Vagina (tissue), 2 donors: ENCODE results near the gene C20orf144. TPM values are rescaled to one million over a fixed set of nuclear protein-coding genes. Genes with fewer than 3 reads are reported as not detected.

ENCODE experiments used
- DNase-seq, 2 donors: peaks; one replicate each; pipeline ENCODE4 v3.0.0-alpha.2; 2017; ENCODE audit errors: extremely low spot score in 2 of 2
- H3K27ac ChIP-seq: fragments of 200-600 bp; sonication (generic); one replicate; pipeline ENCODE4 v1.5.1; 2019
- H3K27me3 ChIP-seq: fragments of 200-600 bp; sonication (generic); one replicate; pipeline ENCODE4 v1.5.1; 2019
- H3K36me3 ChIP-seq, 2 donors: fragments of 200-600 bp; sonication (generic); one replicate each; pipeline ENCODE4 v1.5.1; 2017 to 2019
- H3K4me1 ChIP-seq: fragments of 200-600 bp; sonication (generic); one replicate; pipeline ENCODE4 v1.5.1; 2019
- H3K4me3 ChIP-seq, 2 donors: fragments of 200-600 bp; sonication (generic); 1 replicate in 1 of 2; 2 replicates in 1 of 2; pipeline ENCODE4 v1.5.1; 2016 to 2019
- H3K9me3 ChIP-seq: fragments of 200-600 bp; sonication (generic); one replicate; pipeline ENCODE4 v1.5.1; 2019
- POLR2A ChIP-seq, 2 donors: fragments of 450-650 bp; IDR thresholded peaks; one replicate each; pipeline ENCODE4 v1.6.1; 2017; ENCODE audit warnings: antibody characterized with exemption in 2 of 2, mild to moderate bottlenecking in 2 of 2, moderate library complexity in 2 of 2
- POLR2AphosphoS5 ChIP-seq, 2 donors: sonication (generic); formaldehyde crosslinking; IDR thresholded peaks; one replicate each; pipeline ENCODE4 v1.9.0; 2017; ENCODE audit warnings: antibody characterized with exemption in 2 of 2, mild to moderate bottlenecking in 2 of 2, low read depth in 1 of 2; ENCODE audit not compliant: insufficient read depth in 1 of 2
- intact Hi-C: fragments of 100-400 bp; cut with DNase I; formaldehyde crosslinking; loops from one replicate; pipeline ENCODE4 v1.15.1; 2023
- total RNA-seq: library from RNA; depleted of rRNA; stranded (reverse); fragments of >200 nt; gene quantifications from one replicate; pipeline ENCODE4 v1.2.3, GENCODE V29; 2016
- TF ChIP-seq, protein P1 (sequence below), 3 experiments: fragments of 450-650 bp in 2 of 3; fragments of 200-600 bp in 1 of 3; sonication (generic) in 1 of 3; IDR thresholded peaks; one replicate each; pipeline ENCODE4 v1.5.1; 2017 to 2019; ENCODE audit warnings: antibody characterized with exemption in 3 of 3, mild to moderate bottlenecking in 2 of 3, moderate library complexity in 2 of 3

Gene C20orf144
- total RNA-seq, 1 donor from 2014 or later, result not detected

DNA sequence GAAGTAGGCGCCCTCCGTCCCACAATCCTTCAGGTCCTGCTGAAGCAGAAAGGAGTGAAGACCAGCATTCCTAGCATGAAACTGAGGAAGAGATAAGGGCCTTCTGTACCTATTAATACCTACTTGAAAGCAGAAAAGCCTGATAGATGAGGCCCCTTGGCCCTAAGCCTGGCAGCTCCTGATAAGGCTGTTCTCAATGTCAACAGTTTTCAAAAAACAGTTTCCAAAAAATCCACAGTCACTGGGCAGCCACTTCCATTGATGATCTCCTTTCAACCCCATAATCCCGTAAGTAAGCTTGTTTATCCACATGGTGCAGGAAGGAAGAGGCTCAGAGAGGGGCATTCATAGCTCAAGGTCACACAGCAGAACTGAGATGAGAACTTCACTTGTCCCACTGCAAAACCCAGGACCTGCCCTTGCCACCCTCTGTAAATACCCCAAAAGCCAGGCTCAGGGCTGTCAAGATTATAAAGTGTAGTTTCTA, 26.9 kb downstream of the C20orf144 start:
- Histone ChIP-seq H3K27ac (no peak overlapping the region), H3K9me3 (no peaks in the 10 kb centered on the region), H3K4me3 (no peak overlapping the region), H3K4me1 (peaks cover 24% of the 10 kb centered on the region), H3K27me3 (no peaks in the 10 kb centered on the region), H3K36me3 (no peaks in the 10 kb centered on the region)
- DNase-seq, result no peak
- intact Hi-C loops, result no loop called here
- TF ChIP-seq, protein P1, sequence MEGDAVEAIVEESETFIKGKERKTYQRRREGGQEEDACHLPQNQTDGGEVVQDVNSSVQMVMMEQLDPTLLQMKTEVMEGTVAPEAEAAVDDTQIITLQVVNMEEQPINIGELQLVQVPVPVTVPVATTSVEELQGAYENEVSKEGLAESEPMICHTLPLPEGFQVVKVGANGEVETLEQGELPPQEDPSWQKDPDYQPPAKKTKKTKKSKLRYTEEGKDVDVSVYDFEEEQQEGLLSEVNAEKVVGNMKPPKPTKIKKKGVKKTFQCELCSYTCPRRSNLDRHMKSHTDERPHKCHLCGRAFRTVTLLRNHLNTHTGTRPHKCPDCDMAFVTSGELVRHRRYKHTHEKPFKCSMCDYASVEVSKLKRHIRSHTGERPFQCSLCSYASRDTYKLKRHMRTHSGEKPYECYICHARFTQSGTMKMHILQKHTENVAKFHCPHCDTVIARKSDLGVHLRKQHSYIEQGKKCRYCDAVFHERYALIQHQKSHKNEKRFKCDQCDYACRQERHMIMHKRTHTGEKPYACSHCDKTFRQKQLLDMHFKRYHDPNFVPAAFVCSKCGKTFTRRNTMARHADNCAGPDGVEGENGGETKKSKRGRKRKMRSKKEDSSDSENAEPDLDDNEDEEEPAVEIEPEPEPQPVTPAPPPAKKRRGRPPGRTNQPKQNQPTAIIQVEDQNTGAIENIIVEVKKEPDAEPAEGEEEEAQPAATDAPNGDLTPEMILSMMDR (IDR thresholded peaks at IDR 0.05), result no peak
- TF ChIP-seq POLR2AphosphoS5 (IDR thresholded peaks at IDR 0.05; ENCODE audit: insufficient read depth in 1 of 2, low read depth in 1 of 2) (no peak), POLR2A (IDR thresholded peaks at IDR 0.05) (no peak)

DNA sequence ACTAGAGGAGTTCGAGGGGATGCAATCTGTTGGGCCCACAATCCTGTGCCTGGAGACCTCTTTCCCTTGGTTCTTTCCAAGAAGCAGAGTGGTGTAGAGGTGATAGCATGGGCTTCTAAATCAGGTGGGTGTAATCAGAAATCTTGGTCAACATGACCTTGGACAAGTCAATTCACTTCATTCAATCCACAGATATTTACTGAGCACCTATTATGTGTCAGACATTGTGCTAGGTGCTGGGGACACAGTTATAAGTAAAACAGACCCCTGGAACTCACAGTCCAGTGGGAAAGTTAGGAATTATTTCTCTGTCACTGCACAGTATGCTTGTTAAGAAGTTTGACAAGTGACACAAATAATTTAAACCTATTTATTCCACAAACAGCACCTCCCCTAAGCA, 27.4 kb downstream of the C20orf144 start:
- no peaks in the 10 kb centered on the region for H3K9me3 ChIP-seq
- intact Hi-C loops, result no loop called here
- H3K4me3 ChIP-seq, result no peak overlapping the region
- no peak for TF ChIP-seq POLR2AphosphoS5 (IDR thresholded peaks at IDR 0.05; ENCODE audit: insufficient read depth in 1 of 2, low read depth in 1 of 2)
- TF ChIP-seq, protein P1 (IDR thresholded peaks at IDR 0.05), result no peak
- no peak for TF ChIP-seq POLR2A (IDR thresholded peaks at IDR 0.05)
- no peaks in the 10 kb centered on the region for H3K27me3 ChIP-seq
- H3K4me1 ChIP-seq, result peaks cover 23% of the 10 kb centered on the region
- H3K27ac ChIP-seq, result no peak overlapping the region
- H3K36me3 ChIP-seq, result no peaks in the 10 kb centered on the region
- DNase-seq, result no peak

DNA sequence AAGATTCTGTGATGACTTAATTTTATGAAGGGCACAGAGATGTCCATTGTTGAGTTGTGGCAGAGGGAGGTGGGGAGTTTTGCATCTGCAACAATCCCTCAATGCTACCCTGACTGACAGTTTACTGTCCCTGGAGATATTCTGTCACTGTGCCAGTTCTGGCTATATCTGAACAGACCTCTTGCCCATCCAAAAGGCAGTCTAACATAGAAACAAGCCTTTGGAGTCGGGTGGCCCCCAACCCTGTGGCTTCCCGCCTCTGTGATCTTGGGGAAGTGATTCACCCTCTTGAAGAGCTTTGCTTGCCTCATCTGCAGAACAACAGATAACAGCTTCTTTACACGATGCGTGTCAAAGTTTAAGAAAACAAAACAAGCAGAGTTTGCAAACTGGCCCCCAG, 27.8 kb downstream of the C20orf144 start:
- H3K9me3 ChIP-seq, result no peaks in the 10 kb centered on the region
- intact Hi-C loops, result no loop called here
- no peaks in the 10 kb centered on the region for H3K27me3 ChIP-seq
- H3K36me3 ChIP-seq, result no peaks in the 10 kb centered on the region
- H3K4me1 ChIP-seq, result peaks cover 18% of the 10 kb centered on the region
- no peak overlapping the region for H3K27ac ChIP-seq
- TF ChIP-seq POLR2A (IDR thresholded peaks at IDR 0.05), result no peak
- TF ChIP-seq, protein P1 (IDR thresholded peaks at IDR 0.05), result no peak
- no peak for TF ChIP-seq POLR2AphosphoS5 (IDR thresholded peaks at IDR 0.05; ENCODE audit: insufficient read depth in 1 of 2, low read depth in 1 of 2)
- DNase-seq, result no peak
- no peak overlapping the region for H3K4me3 ChIP-seq

DNA sequence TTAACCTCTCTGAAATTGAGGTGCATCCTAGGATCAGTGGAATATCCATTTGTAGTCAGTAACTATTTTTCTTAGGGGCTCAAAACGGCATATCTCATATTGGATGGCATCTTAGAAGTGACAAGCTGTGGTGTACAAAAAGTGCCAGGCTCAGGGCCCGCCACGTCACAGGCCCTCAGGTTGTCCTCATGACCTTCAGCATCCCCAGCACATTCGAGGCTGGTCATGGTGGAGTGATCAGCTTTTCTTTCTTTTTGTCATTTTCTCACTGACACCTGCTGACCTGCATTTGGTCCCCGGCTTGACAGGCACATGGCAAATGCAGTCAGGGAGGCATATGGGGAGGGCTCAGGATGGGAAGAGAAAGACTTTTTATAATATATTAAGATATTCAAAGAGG, 31.2 kb downstream of the C20orf144 start:
- TF ChIP-seq, protein P1 (IDR thresholded peaks at IDR 0.05), result no peak
- TF ChIP-seq POLR2AphosphoS5 (IDR thresholded peaks at IDR 0.05; ENCODE audit: insufficient read depth in 1 of 2, low read depth in 1 of 2), result no peak
- no peak for TF ChIP-seq POLR2A (IDR thresholded peaks at IDR 0.05)
- Histone ChIP-seq H3K9me3 (no peaks in the 10 kb centered on the region), H3K36me3 (no peaks in the 10 kb centered on the region), H3K27ac (peak overlapping the region; percentile 73), H3K4me1 (peaks cover 27% of the 10 kb centered on the region), H3K4me3 (no peak overlapping the region), H3K27me3 (no peaks in the 10 kb centered on the region)
- intact Hi-C loops, result no loop called here
- DNase-seq, result no peak

DNA sequence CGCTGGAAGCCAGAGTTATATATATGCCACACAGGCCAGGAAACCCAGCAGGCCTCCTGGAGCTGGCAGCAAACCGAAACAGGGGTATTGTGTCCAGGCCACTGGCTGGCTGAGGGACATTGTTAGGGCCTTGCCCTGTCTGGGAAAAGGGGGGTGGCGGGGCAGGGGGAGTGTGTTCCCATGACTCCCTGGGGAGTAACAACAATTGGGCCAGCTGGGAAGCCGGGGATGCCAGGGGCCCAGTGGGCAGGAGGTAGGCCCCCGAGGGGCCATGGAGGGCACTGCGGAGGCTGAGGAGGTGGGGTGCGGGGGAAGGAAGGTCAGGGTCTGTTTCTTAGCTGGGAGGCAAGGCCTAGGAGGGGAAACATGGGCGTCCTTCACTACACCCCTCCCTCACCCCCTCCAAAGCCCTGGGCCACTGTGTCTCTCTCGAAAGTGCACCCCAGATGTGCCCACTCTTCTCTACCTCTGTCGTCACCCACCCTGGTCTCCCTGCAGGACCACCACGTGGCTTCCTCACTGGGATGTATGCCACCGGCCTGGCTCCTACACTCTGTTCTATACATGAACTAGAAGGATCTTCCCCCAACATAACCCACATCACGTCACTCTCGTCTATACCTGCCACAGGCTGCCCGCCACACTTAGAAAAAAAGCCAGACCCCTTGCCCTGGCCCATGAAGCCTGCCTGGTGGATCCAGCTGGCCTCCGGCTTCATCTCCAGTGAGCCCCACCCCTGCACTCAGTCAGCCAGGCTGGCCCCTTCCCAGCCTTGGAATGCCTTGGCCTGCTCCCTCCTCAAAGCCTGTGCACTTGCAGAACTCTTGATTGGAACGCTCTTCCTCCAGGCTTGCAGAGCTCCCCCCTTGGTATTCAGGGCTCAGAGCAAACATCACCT, 31.9 kb downstream of the C20orf144 start:
- peak overlapping the region; percentile 73 for H3K27ac ChIP-seq
- no peaks in the 10 kb centered on the region for H3K27me3 ChIP-seq
- no peak for DNase-seq

More for the DNA sequence above, 31.9 kb downstream of the C20orf144 start:
- no peaks in the 10 kb centered on the region for H3K36me3 ChIP-seq
- H3K9me3 ChIP-seq, result no peaks in the 10 kb centered on the region
- TF ChIP-seq POLR2A (IDR thresholded peaks at IDR 0.05) (no peak), POLR2AphosphoS5 (IDR thresholded peaks at IDR 0.05; ENCODE audit: insufficient read depth in 1 of 2, low read depth in 1 of 2) (peak in 1 of 2 donors; percentile 23)
- no peak overlapping the region for H3K4me3 ChIP-seq
- intact Hi-C loops, result no loop called here
- peaks cover 27% of the 10 kb centered on the region for H3K4me1 ChIP-seq
